Neural cell (in vitro differentiated cells): ENCODE measurements around the gene LIPC.

ENCODE experiments used
- EP300 ChIP-seq: fragments of 450-650 bp; conservative IDR thresholded peaks from 2 replicates; pipeline ENCODE4 v1.6.1; 2014; ENCODE audit warnings: antibody characterized with exemption, mild to moderate bottlenecking, moderate library complexity; ENCODE audit not compliant: poor library complexity, severe bottlenecking
- EZH2 ChIP-seq: fragments of 200-600, 300-800 bp; shearing (Covaris generic), sonication (generic); IDR thresholded peaks from 2 replicates; pipeline ENCODE4 v1.6.1; 2014; ENCODE audit warnings: antibody characterized with exemption, low read length, borderline replicate concordance, mild to moderate bottlenecking; ENCODE audit not compliant: insufficient read depth, poor library complexity, severe bottlenecking
- MXI1 ChIP-seq: fragments of 450-650 bp; conservative IDR thresholded peaks from 2 replicates; pipeline ENCODE4 v1.6.1; 2014; ENCODE audit warnings: antibody characterized with exemption, mild to moderate bottlenecking; ENCODE audit not compliant: poor library complexity, severe bottlenecking
- POLR2AphosphoS5 ChIP-seq: IDR thresholded peaks from 2 replicates; pipeline ENCODE4 v1.6.1; 2012
- RAD21 ChIP-seq: fragments of 450-650 bp; conservative IDR thresholded peaks from 2 replicates; pipeline ENCODE4 v1.6.1; 2014; ENCODE audit warnings: antibody characterized with exemption, mild to moderate bottlenecking, moderate library complexity
- REST ChIP-seq: IDR thresholded peaks from 2 replicates; pipeline ENCODE4 v1.6.1; 2012; ENCODE audit warnings: borderline replicate concordance
- SMC3 ChIP-seq: fragments of 450-650 bp; conservative IDR thresholded peaks from 2 replicates; pipeline ENCODE4 v1.6.1; 2014; ENCODE audit warnings: antibody characterized with exemption, mild to moderate bottlenecking, moderate library complexity; ENCODE audit not compliant: poor library complexity
- TAF1 ChIP-seq: IDR thresholded peaks from 2 replicates; pipeline ENCODE4 v1.6.1; 2012; ENCODE audit warnings: low read depth
- TF ChIP-seq, protein P1 (sequence below): fragments of 450-650 bp; IDR thresholded peaks from 2 replicates; pipeline ENCODE4 v1.5.1; 2014; ENCODE audit warnings: antibody characterized with exemption, mild to moderate bottlenecking, moderate library complexity; ENCODE audit not compliant: poor library complexity, severe bottlenecking

DNA sequence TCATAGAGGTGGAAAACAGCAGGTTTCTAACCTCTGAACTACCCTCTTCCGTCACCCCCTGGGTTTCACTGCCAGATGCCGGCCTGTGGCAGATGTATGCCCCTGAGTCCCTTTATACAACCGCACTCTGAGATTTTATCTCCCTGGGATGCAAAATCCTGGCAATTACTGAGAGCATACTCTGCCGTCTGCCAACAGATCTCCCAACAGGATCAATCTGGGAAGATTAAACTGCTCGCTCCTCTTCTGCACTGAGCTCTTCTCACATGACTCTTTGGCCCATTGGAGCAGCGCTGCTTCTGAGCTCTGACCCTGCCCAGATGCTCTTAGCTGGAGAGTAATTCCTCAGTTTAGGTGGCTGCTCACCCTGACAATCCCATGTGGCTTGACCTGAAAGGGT lies 133.2 kb downstream of the LIPC start:
- TF ChIP-seq, protein P1, sequence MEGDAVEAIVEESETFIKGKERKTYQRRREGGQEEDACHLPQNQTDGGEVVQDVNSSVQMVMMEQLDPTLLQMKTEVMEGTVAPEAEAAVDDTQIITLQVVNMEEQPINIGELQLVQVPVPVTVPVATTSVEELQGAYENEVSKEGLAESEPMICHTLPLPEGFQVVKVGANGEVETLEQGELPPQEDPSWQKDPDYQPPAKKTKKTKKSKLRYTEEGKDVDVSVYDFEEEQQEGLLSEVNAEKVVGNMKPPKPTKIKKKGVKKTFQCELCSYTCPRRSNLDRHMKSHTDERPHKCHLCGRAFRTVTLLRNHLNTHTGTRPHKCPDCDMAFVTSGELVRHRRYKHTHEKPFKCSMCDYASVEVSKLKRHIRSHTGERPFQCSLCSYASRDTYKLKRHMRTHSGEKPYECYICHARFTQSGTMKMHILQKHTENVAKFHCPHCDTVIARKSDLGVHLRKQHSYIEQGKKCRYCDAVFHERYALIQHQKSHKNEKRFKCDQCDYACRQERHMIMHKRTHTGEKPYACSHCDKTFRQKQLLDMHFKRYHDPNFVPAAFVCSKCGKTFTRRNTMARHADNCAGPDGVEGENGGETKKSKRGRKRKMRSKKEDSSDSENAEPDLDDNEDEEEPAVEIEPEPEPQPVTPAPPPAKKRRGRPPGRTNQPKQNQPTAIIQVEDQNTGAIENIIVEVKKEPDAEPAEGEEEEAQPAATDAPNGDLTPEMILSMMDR, result no peak
- TF ChIP-seq SMC3 (no peak), TAF1 (no peak), EP300 (no peak), EZH2 (no peak), POLR2AphosphoS5 (no peak), REST (no peak), MXI1 (no peak), RAD21 (no peak)
